Stimulated activated CD4-positive, alpha-beta T cell treated with anti-CD3 and anti-CD28 coated beads, Interleukin-12 subunit alpha, Interleukin-12 subunit beta, amount 100 ng/mL, for 48 hours (primary cell): ENCODE data around the gene PAX7.
"Not testable (repeated sequence)": the region's sequence is repeated elsewhere in the genome, so short reads cannot be mapped to it uniquely, and the experiment has no call there.

ENCODE experiments used
- DNase-seq, 3 donors: peaks; one replicate each; pipeline ENCODE4 v3.0.0-alpha.2; 2020; ENCODE audit warnings: low read depth in 2 of 3, low spot score in 1 of 3

The PAX7 gene

GRCh38 chr1:18657506-18658201 lies 27.0 kb downstream of the PAX7 start:
- no peak for DNase-seq

GRCh38 chr1:18658831-18659230 lies 28.2 kb downstream of the PAX7 start:
- DNase-seq = no peak

- no peak for DNase-seq
These were observed 31.0 kb downstream of the PAX7 start for GRCh38 chr1:18661404-18662285.

GRCh38 chr1:18662286-18662639 lies 31.6 kb downstream of the PAX7 start:
- DNase-seq = no peak

- no peak for DNase-seq
These were observed 35.8 kb downstream of the PAX7 start for GRCh38 chr1:18666317-18666920.

DNA sequence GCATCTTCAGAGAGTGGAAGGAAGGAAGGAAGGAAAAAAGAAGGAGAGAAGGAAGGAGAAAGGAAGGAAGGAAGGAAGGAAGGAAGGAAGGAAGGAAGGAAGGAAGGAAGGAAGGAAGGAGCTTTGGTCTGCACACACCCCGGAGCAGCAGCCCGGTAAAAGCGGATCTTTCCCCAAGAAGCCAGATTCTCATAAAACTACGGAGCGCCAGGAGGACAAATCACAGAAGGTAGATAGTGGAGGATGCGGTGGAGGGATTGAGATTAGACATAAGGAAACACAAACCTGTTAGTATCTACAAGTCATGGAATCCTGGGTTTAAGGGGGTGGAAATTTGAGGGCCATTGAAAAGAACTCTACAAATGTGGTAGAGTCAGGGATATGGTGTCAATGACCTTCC lies 36.7 kb downstream of the PAX7 start:
- no peak for DNase-seq

GRCh38 chr1:18668046-18668445 lies 37.4 kb downstream of the PAX7 start:
- no peak for DNase-seq

DNA sequence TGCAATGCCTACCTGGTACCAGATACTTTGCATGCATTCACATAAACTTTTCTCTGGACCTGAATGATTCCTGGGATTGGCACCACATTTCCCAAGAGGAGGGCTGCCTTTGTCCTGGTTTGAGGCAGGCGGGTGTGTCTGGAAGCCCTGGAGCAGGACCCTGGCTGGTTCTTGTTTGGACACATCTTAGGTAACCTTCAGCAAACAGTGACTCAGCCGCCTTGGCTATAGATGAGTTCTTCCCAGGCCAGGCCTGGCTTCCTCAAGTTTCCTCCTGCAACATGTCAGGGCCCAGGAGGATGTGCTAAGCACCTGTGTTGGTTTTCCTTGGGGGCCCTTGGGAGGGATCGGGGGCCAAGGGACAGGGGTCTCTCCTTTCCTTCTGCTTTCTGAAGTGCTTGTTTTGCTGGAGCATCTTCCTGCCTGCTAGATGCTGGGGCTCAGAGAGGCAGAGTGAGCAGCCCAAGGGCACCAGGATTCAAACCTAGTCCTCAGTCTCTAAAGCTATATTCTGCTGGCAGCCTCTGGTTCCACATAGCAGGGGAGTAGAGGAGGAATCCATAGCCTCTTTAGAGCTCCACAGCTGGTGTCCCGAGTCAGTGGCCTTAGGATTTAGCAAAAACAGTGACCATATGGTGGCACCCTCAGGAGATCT lies 38.2 kb downstream of the PAX7 start:
- DNase-seq = no peak

- DNase-seq = no peak
These were observed 39.6 kb downstream of the PAX7 start for GRCh38 chr1:18670121-18670867.

DNA sequence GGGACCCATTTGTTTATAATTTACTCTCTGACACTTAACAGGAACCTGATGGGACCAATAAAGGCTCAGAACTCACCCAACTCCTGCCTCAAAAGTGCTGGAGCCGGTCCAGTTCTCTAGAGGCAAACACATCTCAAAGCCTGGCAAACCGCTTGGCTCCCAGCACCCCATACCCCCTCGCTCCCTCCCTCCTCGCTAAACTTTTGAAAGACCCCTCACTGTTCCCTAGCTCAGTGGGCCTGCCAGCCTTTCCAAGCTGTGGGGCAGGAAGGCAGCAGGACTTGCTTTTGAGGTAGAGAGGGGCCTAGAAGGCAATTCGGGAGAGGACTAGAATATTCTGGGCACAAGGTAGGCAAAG lies 40.2 kb downstream of the PAX7 start:
- DNase-seq = no peak

GRCh38 chr1:18673976-18674375 lies 43.3 kb downstream of the PAX7 start:
- no peak for DNase-seq

GRCh38 chr1:18676332-18676781 lies 45.7 kb downstream of the PAX7 start:
- DNase-seq = no peak

DNA sequence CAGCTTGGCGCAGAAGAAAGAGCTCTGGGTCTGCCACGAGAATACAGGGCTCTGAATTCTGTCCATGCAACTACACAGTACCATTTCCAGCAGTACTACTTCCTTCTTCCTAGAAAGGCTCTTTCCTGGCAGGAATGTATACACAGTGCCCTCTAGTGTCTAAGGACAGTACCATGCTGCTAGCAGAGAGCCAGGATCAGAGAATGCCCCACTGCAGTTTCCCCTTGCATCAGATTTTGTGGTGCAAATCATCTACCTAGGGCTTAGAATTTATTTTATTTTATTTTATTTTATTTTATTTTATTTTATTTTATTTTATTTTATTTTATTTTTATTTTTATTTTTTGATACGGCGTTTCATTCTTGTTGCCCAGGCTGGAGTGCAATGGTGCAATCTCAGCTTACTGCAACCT lies 50.8 kb downstream of the PAX7 start:
- DNase-seq = peak in 1 of 3 donors; percentile 11

- no peak for DNase-seq
These were observed 51.7 kb downstream of the PAX7 start for GRCh38 chr1:18682375-18682774.

DNA sequence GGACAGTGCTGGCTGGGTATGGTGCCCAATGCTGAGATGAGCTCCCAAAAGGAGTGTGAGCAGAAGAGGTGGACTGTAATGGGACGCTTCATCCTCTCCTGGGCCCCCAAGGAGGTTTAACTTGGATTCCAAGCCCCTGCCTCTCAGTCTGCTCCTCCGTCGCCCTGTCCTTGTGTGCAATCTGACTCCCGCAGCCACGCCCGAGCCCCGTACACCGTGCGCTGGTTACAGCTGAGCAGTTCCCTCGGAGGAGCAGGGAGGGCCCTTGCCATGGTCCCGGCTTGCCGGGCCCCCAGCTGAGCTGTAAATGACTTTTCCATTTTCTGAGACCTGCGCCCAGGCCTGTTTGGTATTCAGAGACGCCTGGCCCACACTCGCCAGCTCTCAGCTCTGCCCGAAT lies 53.7 kb downstream of the PAX7 start:
- no peak for DNase-seq

DNA sequence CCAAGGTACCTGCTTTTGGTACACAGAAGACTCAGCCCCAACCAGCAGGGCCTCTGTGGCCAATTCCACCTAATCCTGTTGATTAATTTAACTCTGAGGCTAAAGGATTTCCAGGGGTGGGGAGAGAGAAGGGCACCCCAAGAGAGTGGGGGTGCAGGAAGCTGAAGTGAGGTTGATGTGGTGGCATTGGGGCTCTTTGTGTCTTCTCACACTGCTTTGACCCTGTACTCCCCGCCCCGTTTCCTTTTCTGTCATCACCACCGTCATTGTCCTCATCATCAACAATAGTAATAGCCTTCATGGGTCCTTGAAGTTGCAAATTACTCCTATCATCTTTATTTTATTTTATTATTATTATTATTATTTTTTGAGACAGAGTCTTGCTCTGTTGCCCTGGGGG lies 55.9 kb downstream of the PAX7 start:
- DNase-seq = no peak

GRCh38 chr1:18687273-18687672 lies 56.6 kb downstream of the PAX7 start:
- DNase-seq = no peak

DNA sequence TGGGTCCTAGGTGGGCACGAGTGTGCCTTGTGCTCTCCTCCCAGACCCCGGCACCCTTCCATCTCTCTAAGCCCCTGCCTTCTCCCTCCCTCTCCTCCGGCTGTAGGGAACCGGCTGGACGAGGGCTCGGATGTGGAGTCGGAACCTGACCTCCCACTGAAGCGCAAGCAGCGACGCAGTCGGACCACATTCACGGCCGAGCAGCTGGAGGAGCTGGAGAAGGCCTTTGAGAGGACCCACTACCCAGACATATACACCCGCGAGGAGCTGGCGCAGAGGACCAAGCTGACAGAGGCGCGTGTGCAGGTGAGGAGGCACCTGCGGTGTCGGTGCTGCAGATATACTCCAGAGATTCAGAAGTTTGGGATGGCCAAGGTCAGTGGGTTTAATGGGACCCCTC lies 61.0 kb downstream of the PAX7 start:
- DNase-seq = no peak

- no peak for DNase-seq
These were observed 62.8 kb downstream of the PAX7 start for GRCh38 chr1:18693256-18694098.

- not testable (repeated sequence) for DNase-seq
These were observed 63.6 kb downstream of the PAX7 start for GRCh38 chr1:18694289-18694688.
